GM12891 (cell line): ENCODE results near the gene YPEL4.

ENCODE experiments used
- POLR2A ChIP-seq: IDR thresholded peaks from 2 replicates; pipeline ENCODE4 v1.6.1; 2011; ENCODE audit warnings: low read depth, low read length, control low read depth
- POLR2AphosphoS5 ChIP-seq: IDR thresholded peaks from 2 replicates; pipeline ENCODE4 v1.6.1; 2011; ENCODE audit warnings: low read depth, low read length, control low read depth

DNA sequence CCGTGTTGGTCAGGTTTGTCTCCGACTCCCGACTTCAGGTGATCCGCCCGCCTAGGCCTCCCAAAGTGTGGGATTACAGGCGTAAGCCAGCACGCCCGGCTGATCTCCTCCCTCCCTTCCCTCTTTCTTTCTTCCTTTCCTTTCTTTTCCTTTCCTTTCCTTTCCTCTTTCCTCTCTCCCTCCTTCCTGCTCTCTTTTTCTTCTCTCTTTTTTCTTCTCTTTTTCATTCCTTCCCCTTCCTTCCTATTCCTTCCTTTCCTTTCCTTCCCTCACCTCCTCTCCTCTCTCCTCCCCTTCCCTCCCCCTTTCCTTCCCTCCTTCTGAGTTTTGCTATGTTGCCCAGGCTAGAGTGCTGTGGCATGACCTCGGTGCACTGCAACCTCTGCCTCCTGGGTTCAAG lies 14.3 kb upstream of the YPEL4 start:
- no peak for TF ChIP-seq POLR2A
- TF ChIP-seq POLR2AphosphoS5: no peak
